ENCODE data around the gene HTD2. TPM values are rescaled to one million over a fixed set of nuclear protein-coding genes. Genes with fewer than 3 reads are reported as not detected.
A peak's percentile ranks its signal among the peaks of the same experiment; 100 is the strongest.
"Not testable (repeated sequence)": the region's sequence is repeated elsewhere in the genome, so short reads cannot be mapped to it uniquely, and the experiment has no call there.

Gene HTD2
- polyA plus RNA-seq, 1 experiment = 5.2 TPM

- Histone ChIP-seq H3K27me3 (ENCODE audit: control insufficient read depth, insufficient read depth, low read length) (no peaks in the 10 kb centered on the region), H3K4me3 (ENCODE audit: low read depth, low read length) (no peak overlapping the region), H3K36me3 (ENCODE audit: control insufficient read depth, insufficient read depth, low read length) (no peaks in the 10 kb centered on the region; the same call in 1 of the 2 replicates)
- DNase-seq (ENCODE audit: low read depth) = peak; percentile 74
- POLR2A ChIA-PET = no interaction called here
- no peak for TF ChIP-seq CTCF (IDR thresholded peaks at IDR 0.05; ENCODE audit: insufficient read depth, low read depth, low read length)
- CTCF ChIA-PET = interaction anchor here (0.8 to 2.3 kb wide), 5 partner anchors 34 to 105 kb away, joined by 3 to 7 read pairs (median 7); partner anchors contain the start of genes HTD2 and RPP14
These were observed 34.3 kb upstream of the HTD2 start for GRCh38 chr3:58271901-58272501.

GRCh38 chr3:58272891-58273290 lies 33.4 kb upstream of the HTD2 start:
- Histone ChIP-seq H3K36me3 (ENCODE audit: control insufficient read depth, insufficient read depth, low read length) (no peaks in the 10 kb centered on the region), H3K4me3 (ENCODE audit: low read depth, low read length) (no peak overlapping the region), H3K27me3 (ENCODE audit: control insufficient read depth, insufficient read depth, low read length) (no peaks in the 10 kb centered on the region)
- ChIA-PET CTCF (interaction anchor here (0.7 to 1.2 kb wide), 4 partner anchors 33 to 85 kb away, joined by 3 to 5 read pairs (median 4); partner anchors contain the start of genes HTD2 and RPP14), POLR2A (no interaction called here)
- DNase-seq (ENCODE audit: low read depth) = no peak
- no peak for TF ChIP-seq CTCF (IDR thresholded peaks at IDR 0.05; ENCODE audit: insufficient read depth, low read depth, low read length)

- H3K27me3 ChIP-seq (ENCODE audit: control insufficient read depth, insufficient read depth, low read length); POLR2A ChIA-PET; DNase-seq (ENCODE audit: low read depth); H3K4me3 ChIP-seq (ENCODE audit: low read depth, low read length); H3K36me3 ChIP-seq (ENCODE audit: control insufficient read depth, insufficient read depth, low read length): not testable (repeated sequence)
- CTCF ChIA-PET = interaction anchor here (0.7 to 1.2 kb wide), 2 partner anchors 33 to 85 kb away, joined by 3 to 5 read pairs; partner anchors contain the start of genes HTD2 and RPP14
These were observed 33.0 kb upstream of the HTD2 start for GRCh38 chr3:58273362-58273761.

GRCh38 chr3:58274027-58274614 lies 32.2 kb upstream of the HTD2 start:
- TF ChIP-seq CTCF (IDR thresholded peaks at IDR 0.05; ENCODE audit: insufficient read depth, low read depth, low read length) = no peak
- H3K36me3 ChIP-seq (ENCODE audit: control insufficient read depth, insufficient read depth, low read length) = no peaks in the 10 kb centered on the region
- H3K4me3 ChIP-seq (ENCODE audit: low read depth, low read length) = no peak overlapping the region
- DNase-seq (ENCODE audit: low read depth) = no peak
- ChIA-PET POLR2A (no interaction called here), CTCF (interaction anchor here (1.2 kb wide), 1 partner anchor 32 kb away, joined by 5 read pairs; the partner anchor contains the start of genes HTD2 and RPP14)
- no peaks in the 10 kb centered on the region for H3K27me3 ChIP-seq (ENCODE audit: control insufficient read depth, insufficient read depth, low read length)

- no peak overlapping the region for H3K4me3 ChIP-seq (ENCODE audit: low read depth, low read length)
- POLR2A ChIA-PET = no interaction called here
- CTCF ChIA-PET = interaction anchor here (0.7 to 2.2 kb wide), 5 partner anchors 11 to 114 kb away, joined by 3 to 7 read pairs (median 4); partner anchors contain the start of genes HTD2 and RPP14
- no peak for TF ChIP-seq CTCF (IDR thresholded peaks at IDR 0.05; ENCODE audit: insufficient read depth, low read depth, low read length)
- no peaks in the 10 kb centered on the region for H3K27me3 ChIP-seq (ENCODE audit: control insufficient read depth, insufficient read depth, low read length)
- no peaks in the 10 kb centered on the region for H3K36me3 ChIP-seq (ENCODE audit: control insufficient read depth, insufficient read depth, low read length)
- no peak for DNase-seq (ENCODE audit: low read depth)
These were observed 25.3 kb upstream of the HTD2 start for GRCh38 chr3:58281069-58281468.
